RWPE1 (cell line): ENCODE data around the gene DDAH2.
A peak's percentile ranks its signal among the peaks of the same experiment; 100 is the strongest.
"Not testable (repeated sequence)": the region's sequence is repeated elsewhere in the genome, so short reads cannot be mapped to it uniquely, and the experiment has no call there.

Source experiments
- CTCF ChIA-PET: fragments of 350-600 bp; sonication (Branson Sonifier 250); formaldehyde crosslinking; extraction: SDS; loops from one replicate; lab custom pipeline; 2021; lab: Yijun Ruan, JAX
- POLR2A ChIA-PET: fragments of 400-600 bp; formaldehyde crosslinking; extraction: SDS; loops from one replicate; lab custom pipeline; 2020; ENCODE audit warnings: antibody characterized with exemption; ENCODE audit not compliant: low non-redundant PET; lab: Yijun Ruan, JAX
- DNase-seq: peaks from one replicate; pipeline ENCODE4 v3.0.0; 2012; ENCODE audit warnings: low spot score
- H3K27ac ChIP-seq: fragments of 450-650 bp; 2 replicates; pipeline ENCODE4 v1.5.1; 2017
- CTCF ChIP-seq: fragments of 450-650 bp; conservative IDR thresholded peaks from 2 replicates; pipeline ENCODE4 v1.5.1; 2017; ENCODE audit warnings: low read depth, mild to moderate bottlenecking

The DDAH2 gene

GRCh38 chr6:31711233-31711632 lies 17.9 kb downstream of the DDAH2 start:
- POLR2A ChIA-PET: interaction anchor here (1.1 kb wide), 1 partner anchor 18 kb away, joined by 7 read pairs; the partner anchor contains the start of gene DDAH2
- no peak for TF ChIP-seq CTCF
- CTCF ChIA-PET: interaction anchor here (1.7 kb wide), 1 partner anchor 19 kb away, joined by 5 read pairs; no protein-coding TSS in a partner anchor
- peak overlapping the region; percentile 84 for H3K27ac ChIP-seq
- peak; percentile 65 for DNase-seq

- no peak for TF ChIP-seq CTCF
- no peak for DNase-seq
- ChIA-PET POLR2A (interaction anchor here (0.5 to 1.1 kb wide), 2 partner anchors 19 to 24 kb away, joined by 3 to 7 read pairs; partner anchors contain the start of gene DDAH2), CTCF (interaction anchor here (0.5 to 1.7 kb wide), 2 partner anchors 19 to 146 kb away, joined by 5 to 6 read pairs; no protein-coding TSS in a partner anchor)
- peak overlapping the region; percentile 84 for H3K27ac ChIP-seq
Observed at GRCh38 chr6:31710523-31711219, 18.4 kb downstream of the DDAH2 start.

GRCh38 chr6:31709157-31709556 lies 19.9 kb downstream of the DDAH2 start:
- POLR2A ChIA-PET, DNase-seq: not testable (repeated sequence)
- H3K27ac ChIP-seq: 0 out of 2 replicates have a peak overlapping the region, but pooled peaks have one; percentile 84
- CTCF ChIA-PET: interaction anchor here (0.9 kb wide), 1 partner anchor 19 kb away, joined by 4 read pairs; no protein-coding TSS in a partner anchor

GRCh38 chr6:31708224-31708623 lies 20.9 kb downstream of the DDAH2 start:
- no peak for TF ChIP-seq CTCF
- no peak overlapping the region for H3K27ac ChIP-seq
- ChIA-PET POLR2A (no interaction called here), CTCF (no interaction called here)
- DNase-seq: no peak

GRCh38 chr6:31707701-31708100 lies 21.4 kb downstream of the DDAH2 start:
- no peak overlapping the region for H3K27ac ChIP-seq
- TF ChIP-seq CTCF: no peak
- DNase-seq: no peak
- POLR2A ChIA-PET: interaction anchor here (0.6 kb wide), 1 partner anchor 127 kb away, joined by 4 read pairs; no protein-coding TSS in a partner anchor
- CTCF ChIA-PET: no interaction called here

GRCh38 chr6:31706599-31706998 lies 22.5 kb downstream of the DDAH2 start, which contains the start of gene LY6G6F:
Gene LY6G6F, plus strand, starts transcription at chr6:31706866. Its CDS starts 41 bp downstream, at chr6:31706907.
- H3K27ac ChIP-seq: no peak within 1 kb of the TSS
- no peak for DNase-seq
- CTCF ChIA-PET: interaction anchor here (1.0 kb wide), 1 partner anchor 23 kb away, joined by 3 read pairs; no protein-coding TSS in a partner anchor
- TF ChIP-seq CTCF: no peak
- POLR2A ChIA-PET: no interaction called here
